Measurements from ENCODE around the gene DRC1. TPM values are rescaled to one million over a fixed set of nuclear protein-coding genes. Genes with fewer than 3 reads are reported as not detected.

DRC1 gene
- polyA plus RNA-seq, 1 of the 3 experiments (the other 2 are of a cell fraction): 0.18 TPM

- TF ChIP-seq IRF3 (IDR thresholded peaks at IDR 0.05; ENCODE audit: low read depth, low read length) (no peak), RFX5 (IDR thresholded peaks at IDR 0.05; ENCODE audit: low read length) (no peak), CHD2 (IDR thresholded peaks at IDR 0.05; ENCODE audit: low read length, partially characterized antibody) (no peak), TAF1 (IDR thresholded peaks at IDR 0.05; ENCODE audit: borderline replicate concordance, low read depth, low read length) (no peak)
- TF ChIP-seq, protein P1, sequence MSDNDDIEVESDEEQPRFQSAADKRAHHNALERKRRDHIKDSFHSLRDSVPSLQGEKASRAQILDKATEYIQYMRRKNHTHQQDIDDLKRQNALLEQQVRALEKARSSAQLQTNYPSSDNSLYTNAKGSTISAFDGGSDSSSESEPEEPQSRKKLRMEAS (IDR thresholded peaks at IDR 0.05; ENCODE audit: low read depth): no peak
- TF ChIP-seq, protein P2, sequence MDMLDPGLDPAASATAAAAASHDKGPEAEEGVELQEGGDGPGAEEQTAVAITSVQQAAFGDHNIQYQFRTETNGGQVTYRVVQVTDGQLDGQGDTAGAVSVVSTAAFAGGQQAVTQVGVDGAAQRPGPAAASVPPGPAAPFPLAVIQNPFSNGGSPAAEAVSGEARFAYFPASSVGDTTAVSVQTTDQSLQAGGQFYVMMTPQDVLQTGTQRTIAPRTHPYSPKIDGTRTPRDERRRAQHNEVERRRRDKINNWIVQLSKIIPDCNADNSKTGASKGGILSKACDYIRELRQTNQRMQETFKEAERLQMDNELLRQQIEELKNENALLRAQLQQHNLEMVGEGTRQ (IDR thresholded peaks at IDR 0.05; ENCODE audit: borderline replicate concordance, low read depth, low read length): no peak
Measured at GRCh38 chr2:26395394-26395793, 6.3 kb upstream of the DRC1 start (continued).

- Histone ChIP-seq H3K4me3 (ENCODE audit: low read depth in 2 of 2, low read length in 1 of 2) (no peak overlapping the region), H3K27ac (ENCODE audit: low read depth in 2 of 2, low read length in 1 of 2) (peak overlapping the region in 1 of 2 experiments; percentile 48; a peak in 1 of 4 replicates), H3K9me3 (no peaks in the 10 kb centered on the region), H3K79me2 (ENCODE audit: insufficient read depth) (no peaks in the 10 kb centered on the region), H3K27me3 (ENCODE audit: insufficient read depth) (no peaks in the 10 kb centered on the region), H3K9me2 (no peaks in the 10 kb centered on the region), H3K4me1 (ENCODE audit: control insufficient read depth in 1 of 2, insufficient read depth in 2 of 2, low read depth in 1 of 2, low read length in 1 of 2) (peaks cover 0 to 38% of the 10 kb centered on the region in 2 experiments; a peak in 2 of 4 replicates), H4K20me1 (ENCODE audit: insufficient read depth) (no peaks in the 10 kb centered on the region), H3F3A (replicated peaks; ENCODE audit: insufficient read depth) (peaks cover 7% of the 10 kb centered on the region), H2AFZ (ENCODE audit: low read depth) (no peak overlapping the region), H3K9ac (no peak overlapping the region), H3K36me3 (replicated peaks in 1 of 2; ENCODE audit: control insufficient read depth in 1 of 2, insufficient read depth in 2 of 2, low read length in 1 of 2) (peaks cover 3 to 18% of the 10 kb centered on the region in 2 experiments), H3K4me2 (no peak overlapping the region)
- ChIA-PET POLR2A (interaction anchor here (1.2 kb wide), 1 partner anchor 50 kb away, joined by 4 read pairs; the partner anchor contains the start of gene ADGRF3), CTCF (interaction anchor here (0.5 to 2.9 kb wide), 8 partner anchors 16 to 546 kb away, joined by 3 to 17 read pairs (median 4); partner anchors contain the start of gene OTOF)
- WGBS (ENCODE audit: low lambda C conversion rate): 97% methylated on average over 5 of the region's 5 CpGs
- DNase-seq: no peak
- TF ChIP-seq YY1 (IDR thresholded peaks at IDR 0.05; ENCODE audit: low read depth): no peak
- no peak for TF ChIP-seq GABPA (IDR thresholded peaks at IDR 0.05; ENCODE audit: low read depth)
- no peak for TF ChIP-seq NFIC (IDR thresholded peaks at IDR 0.05; ENCODE audit: borderline replicate concordance)
- no peak for TF ChIP-seq FOSL2 (IDR thresholded peaks at IDR 0.05; ENCODE audit: borderline replicate concordance, low read depth)
- TF ChIP-seq TEAD4 (IDR thresholded peaks at IDR 0.05; ENCODE audit: borderline replicate concordance, insufficient read depth): no peak
- TF ChIP-seq SMC3 (IDR thresholded peaks at IDR 0.05; ENCODE audit: low read depth, low read length): no peak
Measured at GRCh38 chr2:26396734-26397298, 4.9 kb upstream of the DRC1 start.

Data from SK-N-SH (cell line).